H1 (cell line): Measurements from ENCODE around the gene PCDHB7.

Experiments used
- ATF2 ChIP-seq: IDR thresholded peaks from 2 replicates; pipeline ENCODE4 v1.6.1; 2012; ENCODE audit warnings: low read length, inconsistent platforms
- CBX5 ChIP-seq: fragments of 300-800, 300-1000 bp; sonication (generic); IDR thresholded peaks from 2 replicates; pipeline ENCODE4 v1.7.1; 2016; ENCODE audit warnings: antibody characterized with exemption, low read length, low read depth

- TF ChIP-seq ATF2: no peak
- TF ChIP-seq CBX5: no peak
Observed at GRCh38 chr5:141182248-141182647, 9.8 kb downstream of the PCDHB7 start, which contains the start of gene PCDHB16.
